Activated CD8-positive, alpha-beta memory T cell treated with anti-CD3 and anti-CD28 coated beads for 24 hours (primary cell): ENCODE data around the gene DIAPH1.
A peak's percentile ranks its signal among the peaks of the same experiment; 100 is the strongest.

ENCODE experiments used
- DNase-seq: peaks from one replicate; pipeline ENCODE4 v3.0.0-alpha.2; 2020

The DIAPH1 gene

GRCh38 chr5:141477815-141478214, 141.0 kb downstream of the DIAPH1 start:
- no peak for DNase-seq

- no peak for DNase-seq
These were observed 141.7 kb downstream of the DIAPH1 start for GRCh38 chr5:141477044-141477575.

GRCh38 chr5:141476132-141476911, 142.5 kb downstream of the DIAPH1 start:
- no peak for DNase-seq

GRCh38 chr5:141475625-141476131, 143.1 kb downstream of the DIAPH1 start, which contains the start of gene PCDHGC3:
Gene PCDHGC3, plus strand, starts transcription at chr5:141475966. Its CDS starts 151 bp downstream, at chr5:141476117.
- DNase-seq, result peak; percentile 69

GRCh38 chr5:141465351-141465750, 153.4 kb downstream of the DIAPH1 start:
- no peak for DNase-seq
